HCT116 (cell line): ENCODE results near the gene MAP4K4. TPM values are rescaled to one million over a fixed set of nuclear protein-coding genes. Genes with fewer than 3 reads are reported as not detected.

Experiments
- ATAC-seq: fragments of 200-7000 bp; cut with Tn5 transposase; 2 replicates; pipeline ENCODE4 v1.9.1; 2020; ENCODE audit warnings: mild to moderate bottlenecking, moderate library complexity
- BruUV-seq: library from RNA; stranded (reverse); fragments of 400-500 nt; replicated peaks from 2 replicates; lab custom pipeline; 2021; lab: Mats Ljungman, UMichigan
- CTCF ChIA-PET: fragments of 300-600 bp; sonication (Branson Sonifier 250); formaldehyde crosslinking; loops from one replicate; lab custom pipeline; 2021; ENCODE audit warnings: antibody characterized with exemption; lab: Charles Lee
- POLR2A ChIA-PET: fragments of 300-600, 350-600 bp; sonication (Branson Sonifier 250); formaldehyde crosslinking; loops from one replicate; lab custom pipeline; 2021; ENCODE audit warnings: antibody characterized with exemption; lab: Charles Lee
- RAD21 ChIA-PET, 2 experiments: fragments of 300-600 bp; sonication (Branson Sonifier 250); formaldehyde crosslinking; loops; one replicate each; lab custom pipeline; 2023; ENCODE audit warnings: low total read pairs in 2 of 2; ENCODE audit not compliant: uncharacterized antibody in 2 of 2, unreplicated experiment in 2 of 2, low non-redundant PET in 1 of 2; lab: Charles Lee
- DNase-seq: peaks from one replicate; pipeline ENCODE4 v3.0.0-alpha.2; 2010; ENCODE audit warnings: low read depth, low spot score
- H2AFZ ChIP-seq: fragments of 200-600 bp; shearing (Covaris generic), sonication (generic); 2 replicates; pipeline ENCODE4 v1.6.1; 2017; ENCODE audit warnings: low read depth, mixed run types, mixed read lengths, antibody characterized with exemption, low read length; ENCODE audit not compliant: poor library complexity, severe bottlenecking
- H3K27ac ChIP-seq: 2 replicates; pipeline ENCODE4 v1.5.1; 2012; ENCODE audit warnings: low read depth, low read length
- H3K27me3 ChIP-seq: fragments of 200-600 bp; sonication (generic); 2 replicates; pipeline ENCODE4 v1.6.1; 2016; ENCODE audit warnings: mixed run types, low read length, mixed read lengths; ENCODE audit not compliant: insufficient read depth
- H3K36me3 ChIP-seq, 2 experiments: fragments of 200-500 bp in 1 of 2; fragments of 200-600 bp in 1 of 2; sonication (Bioruptor generic) in 1 of 2; sonication (generic) in 1 of 2; 2 replicates each; pipeline versions ENCODE4 v1.5.1 to v1.6.1; 2014 to 2016; ENCODE audit warnings: low read length in 2 of 2, inconsistent platforms in 1 of 2, mixed read lengths in 1 of 2, mixed run types in 1 of 2; ENCODE audit not compliant: insufficient read depth in 2 of 2, control insufficient read depth in 1 of 2
- H3K4me1 ChIP-seq, 2 experiments: fragments of 200-600 bp in 1 of 2; sonication (generic) in 1 of 2; 2 replicates each; pipeline versions ENCODE4 v1.5.1 to v1.6.1; 2012 to 2017; ENCODE audit warnings: low read length in 2 of 2, inconsistent platforms in 1 of 2, mild to moderate bottlenecking in 1 of 2, mixed read lengths in 1 of 2, mixed run types in 1 of 2, moderate library complexity in 1 of 2; ENCODE audit not compliant: insufficient read depth in 2 of 2, control insufficient read depth in 1 of 2
- H3K4me2 ChIP-seq: fragments of 200-600 bp; sonication (generic); 2 replicates; pipeline ENCODE4 v1.6.1; 2017; ENCODE audit warnings: mixed run types, low read length, mixed read lengths
- H3K4me3 ChIP-seq, 2 experiments: fragments of 200-600 bp in 1 of 2; sonication (generic) in 1 of 2; replicated peaks in 1 of 2; 2 replicates each; pipeline ENCODE4 v1.5.1; 2011 to 2016; ENCODE audit warnings: low read length in 2 of 2, control low read depth in 1 of 2, low read depth in 1 of 2, mild to moderate bottlenecking in 1 of 2, mixed read lengths in 1 of 2, mixed run types in 1 of 2
- H3K79me2 ChIP-seq: fragments of 200-600 bp; sonication (generic); 2 replicates; pipeline ENCODE4 v1.6.1; 2017; ENCODE audit warnings: mild to moderate bottlenecking, mixed run types, low read length, moderate library complexity, mixed read lengths; ENCODE audit not compliant: insufficient read depth
- H3K9ac ChIP-seq: fragments of 200-600 bp; sonication (generic); 2 replicates; pipeline ENCODE4 v1.6.1; 2016; ENCODE audit warnings: low read length, mixed read lengths
- H3K9me2 ChIP-seq: fragments of 200-600 bp; sonication (generic), shearing (Covaris generic); 2 replicates; pipeline ENCODE4 v1.6.1; 2017; ENCODE audit warnings: mixed run types, mild to moderate bottlenecking, moderate library complexity; ENCODE audit not compliant: insufficient read depth
- H3K9me3 ChIP-seq, 2 experiments: fragments of 200-500 bp in 1 of 2; fragments of 200-600 bp in 1 of 2; sonication (Bioruptor generic) in 1 of 2; sonication (generic) in 1 of 2; 2 replicates each; pipeline ENCODE4 v1.6.1; 2014 to 2017; ENCODE audit warnings: low read length in 2 of 2, mixed read lengths in 2 of 2, inconsistent platforms in 1 of 2, low read depth in 1 of 2, mild to moderate bottlenecking in 1 of 2, mixed run types in 1 of 2, moderate library complexity in 1 of 2; ENCODE audit not compliant: control insufficient read depth in 1 of 2, insufficient read depth in 1 of 2
- H4K20me1 ChIP-seq: fragments of 200-600 bp; sonication (generic), shearing (Covaris generic); 2 replicates; pipeline ENCODE4 v1.6.1; 2017; ENCODE audit warnings: mixed run types, mild to moderate bottlenecking, moderate library complexity; ENCODE audit not compliant: insufficient read depth
- CTCF ChIP-seq, 3 experiments: fragments of 200-600 bp in 1 of 3; sonication (generic) in 1 of 3; IDR thresholded peaks in 2 of 3; conservative IDR thresholded peaks in 1 of 3; 2 replicates each; pipeline ENCODE4 v1.5.1; 2012 to 2017; ENCODE audit warnings: low read depth in 2 of 3, low read length in 2 of 3, antibody characterized with exemption in 1 of 3, borderline replicate concordance in 1 of 3, control low read depth in 1 of 3, mild to moderate bottlenecking in 1 of 3, mixed read lengths in 1 of 3, mixed run types in 1 of 3, moderate library complexity in 1 of 3; ENCODE audit not compliant: insufficient read depth in 1 of 3
- EGR1 ChIP-seq: IDR thresholded peaks from 2 replicates; pipeline ENCODE4 v1.6.1; 2012; ENCODE audit warnings: low read depth
- ELF1 ChIP-seq: IDR thresholded peaks from 2 replicates; pipeline ENCODE4 v1.6.1; 2012; ENCODE audit warnings: low read depth, borderline replicate concordance
- EZH2 ChIP-seq: fragments of 200-600 bp; sonication (generic); IDR thresholded peaks from 2 replicates; pipeline ENCODE4 v1.6.1; 2017; ENCODE audit warnings: antibody characterized with exemption, mixed run types
- EZH2phosphoT487 ChIP-seq: fragments of 200-600 bp; IDR thresholded peaks from 2 replicates; pipeline ENCODE4 v1.6.1; 2018; ENCODE audit warnings: antibody characterized with exemption, borderline replicate concordance
- JUND ChIP-seq: IDR thresholded peaks from 2 replicates; pipeline ENCODE4 v1.6.1; 2012
- SIN3A ChIP-seq: IDR thresholded peaks from 2 replicates; pipeline ENCODE4 v1.6.1; 2012; ENCODE audit warnings: low read depth
- SP1 ChIP-seq: IDR thresholded peaks from 2 replicates; pipeline ENCODE4 v1.6.1; 2012; ENCODE audit warnings: low read depth
- YY1 ChIP-seq: IDR thresholded peaks from 2 replicates; pipeline ENCODE4 v1.6.1; 2011; ENCODE audit warnings: low read length, low read depth, moderate library complexity, mild to moderate bottlenecking; ENCODE audit not compliant: insufficient replicate concordance; ENCODE audit errors: extremely low read depth
- intact Hi-C: fragments of 100-400 bp; cut with micrococcal nuclease; formaldehyde crosslinking; loops from 2 replicates; pipeline ENCODE4 v1.10.0; 2022
- total RNA-seq: library from RNA; stranded (reverse); gene quantifications from one replicate; pipeline ENCODE4 v1.2.1, GENCODE V29; 2021; ENCODE audit not compliant: unreplicated experiment

The MAP4K4 gene
- total RNA-seq, 1 experiment from 2014 or later = 62.3 TPM

- ChIA-PET RAD21 (no interaction called here), CTCF (no interaction called here), POLR2A (no interaction called here)
- Histone ChIP-seq H3K27ac (no peak overlapping the region), H3K9me2 (no peaks in the 10 kb centered on the region), H3K9ac (no peak overlapping the region), H3K4me1 (no peaks in the 10 kb centered on the region), H3K4me3 (no peak overlapping the region), H3K36me3 (no peaks in the 10 kb centered on the region), H3K4me2 (no peak overlapping the region), H3K79me2 (peaks cover 89% of the 10 kb centered on the region), H2AFZ (no peak overlapping the region), H4K20me1 (peaks cover 10% of the 10 kb centered on the region), H3K27me3 (no peaks in the 10 kb centered on the region), H3K9me3 (no peaks in the 10 kb centered on the region)
- no peak for DNase-seq
- BruUV-seq = no TSS peak
- intact Hi-C loops = no loop called here
- TF ChIP-seq SP1 = no peak
- no peak for TF ChIP-seq EZH2
- TF ChIP-seq YY1 = no peak
- TF ChIP-seq ELF1 = no peak
- TF ChIP-seq CTCF (IDR thresholded peaks at IDR 0.05 in 2 of 3, conservative IDR thresholded peaks at IDR 0.05 in 1 of 3; ENCODE audit: borderline replicate concordance in 1 of 3, insufficient read depth in 1 of 3, low read depth in 2 of 3, low read length in 2 of 3) = no peak
- TF ChIP-seq JUND = no peak
- TF ChIP-seq EGR1 = no peak
- no peak for ATAC-seq
Measured at GRCh38 chr2:101738649-101739048, 41.1 kb downstream of the MAP4K4 start.

GRCh38 chr2:101740555-101740964 lies 43.1 kb downstream of the MAP4K4 start:
- BruUV-seq = no TSS peak
- intact Hi-C loops = no loop called here
- Histone ChIP-seq H3K36me3 (no peaks in the 10 kb centered on the region), H4K20me1 (peaks cover 13% of the 10 kb centered on the region), H3K27ac (no peak overlapping the region), H3K4me1 (peaks cover 0 to 1% of the 10 kb centered on the region in 2 experiments; a peak in 2 of 4 replicates), H3K9ac (no peak overlapping the region), H3K9me2 (no peaks in the 10 kb centered on the region), H2AFZ (no peak overlapping the region), H3K79me2 (peaks cover 89% of the 10 kb centered on the region), H3K4me3 (no peak overlapping the region), H3K4me2 (no peak overlapping the region), H3K9me3 (no peaks in the 10 kb centered on the region), H3K27me3 (no peaks in the 10 kb centered on the region)
- CTCF ChIA-PET = no interaction called here
- no peak for DNase-seq
- RAD21 ChIA-PET = no interaction called here
- TF ChIP-seq EZH2phosphoT487 = no peak
- no peak for TF ChIP-seq SIN3A
- TF ChIP-seq CTCF (IDR thresholded peaks at IDR 0.05 in 2 of 3, conservative IDR thresholded peaks at IDR 0.05 in 1 of 3; ENCODE audit: borderline replicate concordance in 1 of 3, insufficient read depth in 1 of 3, low read depth in 2 of 3, low read length in 2 of 3) = no peak
- TF ChIP-seq YY1 = no peak
- no peak for TF ChIP-seq EGR1
- POLR2A ChIA-PET = interaction anchor here (1.0 kb wide), 1 partner anchor 15 kb away, joined by 3 read pairs; no protein-coding TSS in a partner anchor
- ATAC-seq = no peak
